Omental fat pad (tissue), 4 donors: Measurements from ENCODE around the gene RALGPS1. TPM values are rescaled to one million over a fixed set of nuclear protein-coding genes. Genes with fewer than 3 reads are reported as not detected.
A peak's percentile ranks its signal among the peaks of the same experiment; 100 is the strongest.

Experiments used
- ATAC-seq: fragments of 150-250 bp; one replicate; pipeline ENCODE4 v1.9.1; 2016; ENCODE audit warnings: mild to moderate bottlenecking, moderate library complexity; ENCODE audit not compliant: low FRiP score
- DNase-seq: peaks from one replicate; pipeline ENCODE4 v3.0.0-alpha.2; 2019; ENCODE audit warnings: low spot score
- CTCF ChIP-seq, 3 donors: fragments of 450-650 bp; IDR thresholded peaks; one replicate each; pipeline ENCODE4 v1.5.1; 2016 to 2017; ENCODE audit warnings: antibody characterized with exemption in 3 of 3, mild to moderate bottlenecking in 3 of 3, moderate library complexity in 2 of 3
- total RNA-seq, 4 donors: library from RNA; depleted of rRNA; stranded (reverse); fragments of >200 nt; gene quantifications; one replicate each; pipeline ENCODE4 v1.1.0, GENCODE V29; 2016

Gene RALGPS1
- total RNA-seq, 4 donors from 2014 or later: 4.0 to 15.3 (median 4.8) TPM

GRCh38 chr9:127205952-127206351, 291.4 kb downstream of the RALGPS1 start:
- DNase-seq (no peak), ATAC-seq (no peak)
- no peak for TF ChIP-seq CTCF (IDR thresholded peaks at IDR 0.05)

- DNase-seq (no peak), ATAC-seq (no peak)
- no peak for TF ChIP-seq CTCF (IDR thresholded peaks at IDR 0.05)
These were observed 292.1 kb downstream of the RALGPS1 start for GRCh38 chr9:127206666-127207065.

GRCh38 chr9:127207734-127208410, 293.3 kb downstream of the RALGPS1 start:
- no peak for ATAC-seq
- no peak for TF ChIP-seq CTCF (IDR thresholded peaks at IDR 0.05)
- DNase-seq: no peak

- TF ChIP-seq CTCF (IDR thresholded peaks at IDR 0.05): no peak
- ATAC-seq: no peak
- DNase-seq: no peak
These were observed 293.8 kb downstream of the RALGPS1 start for GRCh38 chr9:127208416-127208815.

GRCh38 chr9:127209220-127209619, 294.6 kb downstream of the RALGPS1 start:
- no peak for TF ChIP-seq CTCF (IDR thresholded peaks at IDR 0.05)
- no peak for DNase-seq
- peak; percentile 22 for ATAC-seq

- no peak for TF ChIP-seq CTCF (IDR thresholded peaks at IDR 0.05)
- no peak for DNase-seq
- no peak for ATAC-seq
These were observed 295.5 kb downstream of the RALGPS1 start for GRCh38 chr9:127209948-127210640.
